ENCODE measurements around the gene TMCO1.
"Not testable (repeated sequence)": the region's sequence is repeated elsewhere in the genome, so short reads cannot be mapped to it uniquely, and the experiment has no call there.

The TMCO1 gene

DNA sequence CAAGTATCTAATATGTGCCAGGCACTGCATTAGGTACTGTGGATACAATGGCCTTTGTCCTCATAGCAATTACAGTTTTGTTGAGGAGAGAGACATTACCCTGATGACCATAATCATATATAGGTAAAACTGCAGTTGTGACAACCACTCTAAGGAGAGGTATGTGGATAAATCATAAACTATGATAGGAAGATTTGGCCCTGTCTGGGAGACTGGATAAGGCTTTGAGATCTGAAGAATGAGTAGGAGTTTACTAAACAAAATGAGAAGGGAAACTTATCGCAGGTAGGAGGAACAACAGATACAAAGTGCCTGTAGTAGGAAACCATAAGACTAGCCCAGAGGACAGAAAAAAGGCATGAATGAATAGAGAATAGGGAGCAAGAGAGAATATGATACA is 4.4 kb downstream of the TMCO1 start:
- Mint-ChIP-seq H3K4me1 (ENCODE audit: low read depth) (peaks cover 45% of the 10 kb centered on the region), H3K27ac (no peak overlapping the region), H3K9me3 (no peaks in the 10 kb centered on the region), H3K27me3 (ENCODE audit: low read depth) (no peaks in the 10 kb centered on the region), H3K36me3 (ENCODE audit: low read depth) (peaks cover 59% of the 10 kb centered on the region), H3K4me3 (peak overlapping the region; percentile 6)
- DNase-seq (ENCODE audit: low spot score) = no peak

DNA sequence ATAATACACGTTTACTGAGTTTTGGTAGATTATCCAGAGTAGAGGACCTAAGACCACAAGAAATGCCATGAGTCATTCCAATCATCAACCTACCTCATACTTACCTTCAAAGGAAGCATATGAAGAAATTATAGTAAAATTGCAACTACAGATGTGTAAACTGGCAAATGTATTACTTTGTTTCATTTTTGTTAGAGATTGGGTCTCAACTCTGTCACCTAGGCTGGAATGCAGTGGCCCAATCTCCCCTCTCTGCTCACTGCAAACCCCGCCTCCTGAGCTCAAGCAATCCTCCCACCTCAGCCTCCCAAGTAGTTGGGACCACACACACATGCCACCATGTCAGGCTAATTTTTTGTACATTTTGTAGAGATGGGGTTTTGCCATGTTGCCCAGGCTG is 5.2 kb downstream of the TMCO1 start:
- no peaks in the 10 kb centered on the region for H3K27me3 Mint-ChIP-seq (ENCODE audit: low read depth)
- H3K4me3 Mint-ChIP-seq = no peak overlapping the region
- H3K9me3 Mint-ChIP-seq = no peaks in the 10 kb centered on the region
- no peak overlapping the region for H3K27ac Mint-ChIP-seq
- no peak for DNase-seq (ENCODE audit: low spot score)
- peaks cover 57% of the 10 kb centered on the region for H3K36me3 Mint-ChIP-seq (ENCODE audit: low read depth)
- H3K4me1 Mint-ChIP-seq (ENCODE audit: low read depth) = peaks cover 43% of the 10 kb centered on the region

DNA sequence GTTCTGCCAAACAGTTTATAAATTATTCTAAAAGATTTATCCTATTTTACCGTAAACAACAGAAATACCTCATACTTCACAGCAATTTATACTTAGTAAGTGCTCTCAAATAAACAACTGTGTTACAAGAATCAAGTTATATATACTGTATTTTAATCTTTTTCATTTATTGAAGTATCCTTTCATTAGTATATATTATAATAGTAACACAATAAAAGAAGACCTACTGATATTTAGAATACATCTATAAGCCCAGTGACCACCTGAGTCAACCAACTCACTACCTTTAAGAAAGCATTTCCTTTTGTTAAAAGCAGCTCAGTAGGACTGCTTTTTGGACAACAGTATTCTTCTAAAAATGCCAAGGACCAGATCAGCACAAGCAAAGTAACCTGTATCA is 5.9 kb downstream of the TMCO1 start:
- peaks cover 55% of the 10 kb centered on the region for H3K36me3 Mint-ChIP-seq (ENCODE audit: low read depth)

DNA sequence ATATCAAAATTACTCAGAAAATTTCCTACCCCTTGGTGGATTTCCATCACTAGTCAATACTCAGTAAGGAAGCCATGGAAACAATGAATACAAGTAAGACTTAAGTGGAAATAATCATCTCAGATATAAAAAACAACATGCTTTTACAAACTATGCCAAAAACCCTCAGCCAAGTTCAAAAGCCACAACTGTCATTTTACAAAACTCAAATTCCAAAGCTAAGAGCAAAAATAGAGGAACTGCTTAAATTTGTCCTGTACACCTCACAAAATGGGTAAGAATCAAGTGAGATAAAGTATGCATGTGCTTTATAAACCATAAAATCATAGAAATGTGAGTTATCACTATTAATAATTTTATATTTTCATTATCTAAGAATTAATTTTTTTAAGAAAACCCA is 9.6 kb downstream of the TMCO1 start:
- H3K4me3 Mint-ChIP-seq = no peak overlapping the region
- no peaks in the 10 kb centered on the region for H3K9me3 Mint-ChIP-seq
- DNase-seq (ENCODE audit: low spot score) = no peak
- no peak overlapping the region for H3K27ac Mint-ChIP-seq
- H3K4me1 Mint-ChIP-seq (ENCODE audit: low read depth) = peaks cover 22% of the 10 kb centered on the region
- H3K36me3 Mint-ChIP-seq (ENCODE audit: low read depth) = peaks cover 34% of the 10 kb centered on the region
- H3K27me3 Mint-ChIP-seq (ENCODE audit: low read depth) = no peaks in the 10 kb centered on the region

More for the DNA sequence above, 5.9 kb downstream of the TMCO1 start:
- Mint-ChIP-seq H3K4me3 (no peak overlapping the region), H3K9me3 (no peaks in the 10 kb centered on the region), H3K27ac (no peak overlapping the region), H3K27me3 (ENCODE audit: low read depth) (no peaks in the 10 kb centered on the region), H3K4me1 (ENCODE audit: low read depth) (peaks cover 40% of the 10 kb centered on the region)
- no peak for DNase-seq (ENCODE audit: low spot score)

DNA sequence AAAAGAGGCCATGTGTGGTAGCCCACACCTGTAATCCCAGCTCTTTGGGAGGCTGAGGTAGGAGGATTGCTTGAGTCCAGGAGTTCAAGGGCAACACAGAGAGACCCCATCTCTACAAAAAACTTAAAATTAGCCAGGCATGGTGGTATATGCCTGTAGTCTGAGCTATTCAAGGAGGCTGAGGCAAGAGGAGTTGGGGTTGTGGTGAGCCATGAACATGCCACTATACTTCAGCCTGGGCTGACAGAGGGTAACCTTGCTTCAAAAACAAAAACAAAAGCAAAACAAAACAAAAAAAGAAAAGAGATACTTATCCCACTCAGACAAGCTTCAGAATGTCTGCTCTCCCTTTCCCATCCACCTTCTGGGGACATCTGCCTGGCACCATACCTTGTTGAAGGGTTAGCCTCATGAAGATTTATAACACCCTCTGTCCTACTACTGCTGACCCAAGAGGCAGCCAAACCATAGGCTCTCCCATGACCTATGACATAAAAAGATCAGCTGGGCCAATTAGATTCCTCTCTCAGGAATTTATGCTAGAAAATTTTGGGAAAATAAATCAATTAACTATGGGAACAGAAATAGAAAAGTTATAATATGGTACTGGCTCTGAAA is 13.2 kb downstream of the TMCO1 start:
- H3K27me3 Mint-ChIP-seq (ENCODE audit: low read depth) = no peaks in the 10 kb centered on the region
- no peak for DNase-seq (ENCODE audit: low spot score)
- no peak overlapping the region for H3K4me3 Mint-ChIP-seq
- no peaks in the 10 kb centered on the region for H3K9me3 Mint-ChIP-seq
- peak overlapping the region; percentile 45 for H3K27ac Mint-ChIP-seq
- H3K4me1 Mint-ChIP-seq (ENCODE audit: low read depth) = peaks cover 15% of the 10 kb centered on the region
- peaks cover 37% of the 10 kb centered on the region for H3K36me3 Mint-ChIP-seq (ENCODE audit: low read depth)

DNA sequence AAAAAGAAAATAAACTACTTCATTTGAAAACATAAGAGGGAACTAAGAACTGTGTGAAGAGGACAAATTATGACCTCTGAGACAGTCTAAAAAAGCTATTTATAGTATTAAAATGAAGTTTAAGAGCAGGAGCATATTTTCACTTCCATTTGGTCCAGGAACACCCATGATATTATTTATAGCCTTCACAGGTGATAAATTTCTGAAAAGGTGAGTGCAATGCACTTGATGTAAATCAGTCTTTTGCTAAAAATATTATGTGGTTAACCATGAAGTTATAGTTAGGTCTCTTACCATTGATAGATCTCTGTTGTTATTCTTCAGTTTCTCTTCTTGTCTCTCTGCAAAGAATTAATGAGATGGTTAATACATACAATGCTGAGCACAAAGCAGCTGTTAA is 14.7 kb downstream of the TMCO1 start:
- no peak for DNase-seq (ENCODE audit: low spot score)
- H3K36me3 Mint-ChIP-seq (ENCODE audit: low read depth) = peaks cover 34% of the 10 kb centered on the region
- no peak overlapping the region for H3K27ac Mint-ChIP-seq
- H3K27me3 Mint-ChIP-seq (ENCODE audit: low read depth) = no peaks in the 10 kb centered on the region
- H3K4me3 Mint-ChIP-seq = no peak overlapping the region
- no peaks in the 10 kb centered on the region for H3K9me3 Mint-ChIP-seq
- peaks cover 13% of the 10 kb centered on the region for H3K4me1 Mint-ChIP-seq (ENCODE audit: low read depth)

DNA sequence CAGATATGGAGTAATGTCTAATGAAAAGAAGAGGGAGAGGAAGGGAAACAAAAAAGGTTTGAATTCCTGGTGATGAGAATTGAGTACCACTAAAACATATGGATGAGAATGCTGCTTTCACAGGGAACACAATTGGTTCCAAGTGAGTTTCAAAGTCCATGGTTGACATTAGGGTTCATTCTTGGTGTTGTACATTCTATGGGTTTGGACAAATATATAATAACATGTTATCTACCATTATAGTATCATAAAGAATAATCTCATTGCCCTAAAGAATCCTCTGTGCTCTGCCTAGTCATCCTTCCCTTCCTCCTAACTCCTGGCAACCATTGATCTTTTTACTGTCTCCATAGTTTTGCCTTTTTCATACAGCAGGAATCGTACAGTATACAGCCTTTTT is 20.1 kb downstream of the TMCO1 start:
- Mint-ChIP-seq H3K27ac (no peak overlapping the region), H3K9me3 (no peaks in the 10 kb centered on the region), H3K27me3 (ENCODE audit: low read depth) (no peaks in the 10 kb centered on the region), H3K4me1 (ENCODE audit: low read depth) (no peaks in the 10 kb centered on the region), H3K4me3 (no peak overlapping the region), H3K36me3 (ENCODE audit: low read depth) (peaks cover 34% of the 10 kb centered on the region)
- DNase-seq (ENCODE audit: low spot score) = no peak

DNA sequence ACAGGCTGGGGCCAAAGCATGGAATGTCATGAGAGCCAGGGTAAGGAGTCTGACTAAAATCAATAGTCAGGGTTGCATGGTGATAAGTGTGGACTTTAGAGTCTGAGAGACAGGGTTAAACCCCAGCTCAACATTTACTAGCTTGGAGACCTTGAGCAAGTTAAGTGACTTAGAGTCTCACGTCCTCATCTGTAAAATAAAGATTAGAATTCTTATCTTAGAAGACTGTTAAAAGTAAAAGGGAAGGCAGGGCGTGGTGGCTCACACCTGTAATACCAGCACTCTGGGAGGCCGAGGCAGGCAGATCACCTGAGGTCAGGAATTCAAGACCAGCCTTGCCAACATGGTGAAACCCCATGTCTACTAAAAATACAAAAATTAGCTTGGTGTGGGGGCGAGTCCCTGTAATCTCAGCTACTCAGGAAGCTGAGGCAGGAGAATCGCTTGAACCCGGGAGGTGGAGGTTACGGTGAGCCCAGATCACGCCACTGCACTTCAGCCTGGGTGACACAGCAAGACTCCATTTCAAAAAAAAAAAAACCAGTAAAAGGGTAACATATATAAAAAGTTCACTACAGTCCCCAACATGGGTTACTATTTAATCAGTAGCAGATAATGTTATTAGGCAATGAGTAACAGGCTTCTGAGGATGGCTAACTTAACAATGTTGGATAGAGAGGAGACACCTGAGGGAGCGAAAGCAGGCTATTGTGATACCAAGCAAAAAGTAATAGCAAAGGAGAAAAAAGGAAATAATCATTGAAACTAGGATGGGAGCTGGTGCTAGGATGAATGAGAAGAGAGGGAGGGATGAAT is 20.8 kb downstream of the TMCO1 start:
- H3K4me3 Mint-ChIP-seq = no peak overlapping the region
- no peaks in the 10 kb centered on the region for H3K4me1 Mint-ChIP-seq (ENCODE audit: low read depth)
- no peak for DNase-seq (ENCODE audit: low spot score)
- no peaks in the 10 kb centered on the region for H3K9me3 Mint-ChIP-seq
- H3K36me3 Mint-ChIP-seq (ENCODE audit: low read depth) = peaks cover 35% of the 10 kb centered on the region
- H3K27ac Mint-ChIP-seq = no peak overlapping the region
- H3K27me3 Mint-ChIP-seq (ENCODE audit: low read depth) = no peaks in the 10 kb centered on the region

DNA sequence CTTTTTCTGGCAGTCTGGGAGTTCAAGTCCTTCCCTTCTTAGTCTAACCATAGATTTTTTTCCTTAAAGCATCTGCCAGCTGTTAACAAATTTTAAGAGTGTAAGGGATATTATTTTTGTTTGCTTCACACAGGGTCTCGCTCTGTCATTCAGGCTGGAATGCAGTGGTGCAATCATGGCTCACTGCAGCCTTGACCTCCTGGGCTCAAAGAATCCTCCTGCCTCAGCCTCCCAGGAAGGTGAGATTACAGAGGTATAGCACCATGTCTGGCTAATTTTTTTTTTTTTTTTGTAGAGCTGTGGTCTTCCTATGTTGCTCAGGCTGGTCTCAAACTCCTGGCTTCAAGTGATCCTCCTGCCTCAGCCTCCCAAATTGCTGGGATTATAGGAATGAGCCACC is 23.8 kb downstream of the TMCO1 start:
- H3K36me3 Mint-ChIP-seq (ENCODE audit: low read depth) = peaks cover 53% of the 10 kb centered on the region
- not testable (repeated sequence) for H3K27me3 Mint-ChIP-seq (ENCODE audit: low read depth); H3K4me1 Mint-ChIP-seq (ENCODE audit: low read depth); H3K27ac Mint-ChIP-seq; DNase-seq (ENCODE audit: low spot score); H3K4me3 Mint-ChIP-seq; H3K9me3 Mint-ChIP-seq

DNA sequence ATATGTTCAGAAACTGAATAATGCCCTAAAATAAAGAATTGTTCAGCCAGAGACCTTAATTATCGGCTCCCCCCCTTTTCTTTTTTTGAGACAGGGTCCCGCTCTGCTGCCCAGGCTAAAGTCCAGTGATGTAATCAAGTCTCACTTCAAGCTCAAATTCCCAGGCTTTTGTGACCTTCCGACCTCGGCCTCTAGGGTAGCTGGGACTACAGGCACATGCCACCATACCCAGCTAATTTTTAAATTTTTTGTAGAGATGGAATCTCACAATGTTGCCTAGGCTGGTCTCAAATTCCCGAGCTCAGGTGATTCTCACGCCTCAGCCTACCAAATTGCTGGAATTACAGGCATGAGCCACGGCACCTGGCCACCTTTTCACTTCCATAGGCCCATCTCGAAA is 26.5 kb downstream of the TMCO1 start:
- Mint-ChIP-seq H3K27me3 (ENCODE audit: low read depth) (no peaks in the 10 kb centered on the region), H3K4me3 (no peak overlapping the region), H3K4me1 (ENCODE audit: low read depth) (peaks cover 5% of the 10 kb centered on the region), H3K9me3 (no peaks in the 10 kb centered on the region), H3K36me3 (ENCODE audit: low read depth) (peaks cover 49% of the 10 kb centered on the region), H3K27ac (no peak overlapping the region)
- DNase-seq (ENCODE audit: low spot score) = no peak

DNA sequence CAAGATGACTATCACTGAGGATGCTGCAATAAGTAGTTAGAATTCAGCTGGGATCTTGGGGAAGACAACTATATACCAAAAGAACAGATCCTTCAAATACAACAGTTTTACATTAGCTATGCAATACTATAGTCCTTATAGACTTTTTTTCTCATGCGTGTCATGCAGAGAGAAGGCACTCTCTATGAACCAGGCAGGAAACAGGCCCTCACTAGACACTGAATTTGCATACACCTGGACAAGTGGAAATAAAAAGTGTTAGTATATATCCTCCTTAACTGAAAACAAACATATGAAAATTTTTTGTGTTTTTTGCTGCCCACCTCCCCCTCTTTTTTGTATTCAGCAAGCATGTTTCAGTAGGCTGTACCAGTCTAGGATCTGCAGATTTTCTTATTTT is 29.9 kb downstream of the TMCO1 start:
- Mint-ChIP-seq H3K27me3 (ENCODE audit: low read depth) (no peaks in the 10 kb centered on the region), H3K36me3 (ENCODE audit: low read depth) (peaks cover 47% of the 10 kb centered on the region), H3K9me3 (no peaks in the 10 kb centered on the region), H3K27ac (no peak overlapping the region), H3K4me1 (ENCODE audit: low read depth) (peaks cover 6% of the 10 kb centered on the region), H3K4me3 (no peak overlapping the region)
- DNase-seq (ENCODE audit: low spot score) = no peak

DNA sequence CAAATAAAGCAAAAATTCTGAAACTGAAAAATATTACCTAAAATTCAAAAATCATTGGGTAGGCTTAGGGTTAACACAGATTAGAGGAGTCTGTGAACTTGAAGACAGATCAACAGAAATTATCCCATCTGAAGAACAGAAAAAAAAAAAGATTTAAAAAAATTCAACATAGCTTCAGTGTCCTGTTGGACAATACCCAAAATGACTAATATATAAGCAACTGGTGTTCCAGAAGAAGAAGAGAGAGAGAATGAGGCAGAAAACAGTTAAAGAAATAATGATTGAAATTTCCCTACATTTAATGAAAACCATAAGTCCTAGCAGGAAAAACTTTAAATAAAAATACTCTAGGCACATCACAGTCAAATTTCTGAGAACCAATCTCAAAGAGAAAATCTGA is 31.5 kb downstream of the TMCO1 start:
- Mint-ChIP-seq H3K27ac (no peak overlapping the region), H3K9me3 (no peaks in the 10 kb centered on the region), H3K27me3 (ENCODE audit: low read depth) (no peaks in the 10 kb centered on the region), H3K4me3 (no peak overlapping the region), H3K36me3 (ENCODE audit: low read depth) (peaks cover 38% of the 10 kb centered on the region), H3K4me1 (ENCODE audit: low read depth) (peaks cover 6% of the 10 kb centered on the region)
- DNase-seq (ENCODE audit: low spot score) = no peak

DNA sequence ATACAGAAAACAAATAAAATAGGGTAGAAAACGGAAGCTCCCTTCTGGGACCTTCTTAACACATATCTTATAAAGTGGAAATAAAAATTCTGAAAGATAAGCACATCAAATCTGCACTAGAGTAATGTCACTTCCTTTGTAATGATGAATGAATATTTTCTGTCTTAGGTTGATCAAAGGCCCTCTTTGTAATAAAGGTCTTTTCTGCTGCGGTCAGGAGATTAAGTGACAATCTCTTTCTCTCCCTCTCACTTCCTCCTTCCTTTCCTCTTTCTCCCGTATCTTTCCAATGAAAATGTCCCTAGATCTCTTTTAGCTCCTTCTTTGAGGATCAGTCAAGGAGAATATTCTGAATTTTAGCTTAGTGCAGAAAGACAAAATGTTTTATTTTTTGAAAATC is 33.8 kb downstream of the TMCO1 start:
- no peaks in the 10 kb centered on the region for H3K9me3 Mint-ChIP-seq
- peaks cover 6% of the 10 kb centered on the region for H3K4me1 Mint-ChIP-seq (ENCODE audit: low read depth)
- H3K4me3 Mint-ChIP-seq = no peak overlapping the region
- no peak for DNase-seq (ENCODE audit: low spot score)
- peaks cover 21% of the 10 kb centered on the region for H3K36me3 Mint-ChIP-seq (ENCODE audit: low read depth)
- no peak overlapping the region for H3K27ac Mint-ChIP-seq
- no peaks in the 10 kb centered on the region for H3K27me3 Mint-ChIP-seq (ENCODE audit: low read depth)

DNA sequence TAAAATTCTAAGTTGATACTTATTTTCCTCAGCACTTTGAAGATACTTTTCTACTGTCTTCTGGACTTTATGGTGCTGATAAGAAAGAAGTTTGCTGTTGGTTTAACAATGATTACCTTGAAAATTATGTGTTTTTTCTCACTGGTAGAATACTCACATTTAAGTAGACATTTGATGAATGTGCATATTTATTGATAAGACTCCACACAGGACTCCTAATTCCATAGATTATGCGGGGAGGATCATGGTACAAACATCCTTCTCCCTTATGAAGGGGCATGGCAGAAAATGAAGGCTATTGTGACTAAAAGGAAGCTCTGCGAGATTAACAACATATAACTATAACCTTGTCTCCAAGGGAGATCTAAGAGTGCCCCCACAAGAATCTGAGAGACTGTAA is 41.8 kb downstream of the TMCO1 start:
- no peak overlapping the region for H3K27ac Mint-ChIP-seq
- H3K36me3 Mint-ChIP-seq (ENCODE audit: low read depth) = peaks cover 18% of the 10 kb centered on the region
- no peaks in the 10 kb centered on the region for H3K9me3 Mint-ChIP-seq
- no peak for DNase-seq (ENCODE audit: low spot score)
- H3K4me1 Mint-ChIP-seq (ENCODE audit: low read depth) = no peaks in the 10 kb centered on the region
- H3K4me3 Mint-ChIP-seq = no peak overlapping the region
- no peaks in the 10 kb centered on the region for H3K27me3 Mint-ChIP-seq (ENCODE audit: low read depth)

DNA sequence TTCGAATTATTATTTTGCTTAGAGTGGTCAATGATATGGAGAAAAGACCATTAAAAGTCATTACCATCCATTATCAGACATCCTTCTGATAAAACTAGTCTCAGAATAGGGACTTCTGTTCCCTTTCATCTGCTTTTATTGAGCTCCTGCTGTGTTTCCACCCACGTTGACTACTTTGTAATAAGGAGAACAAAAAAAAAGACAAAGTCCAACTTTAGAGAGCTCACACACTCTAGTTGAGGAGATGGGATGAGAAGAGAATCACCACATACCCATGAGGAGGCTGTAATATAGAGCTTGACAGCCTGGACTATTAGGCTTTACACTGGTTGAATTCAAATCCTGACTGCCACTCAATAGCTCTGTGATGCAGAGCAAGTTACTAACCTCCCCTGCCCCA is 42.5 kb downstream of the TMCO1 start:
- Mint-ChIP-seq H3K27ac (no peak overlapping the region), H3K4me3 (no peak overlapping the region), H3K9me3 (no peaks in the 10 kb centered on the region), H3K27me3 (ENCODE audit: low read depth) (no peaks in the 10 kb centered on the region), H3K36me3 (ENCODE audit: low read depth) (peaks cover 18% of the 10 kb centered on the region), H3K4me1 (ENCODE audit: low read depth) (no peaks in the 10 kb centered on the region)
- no peak for DNase-seq (ENCODE audit: low spot score)
